Breast epithelium (tissue), 3 donors: ENCODE data around the gene FAM168A.

Experiments used
- POLR2A ChIP-seq: fragments of 450-650 bp; IDR thresholded peaks from one replicate; pipeline ENCODE4 v1.6.1; 2016; ENCODE audit warnings: antibody characterized with exemption, mild to moderate bottlenecking, moderate library complexity
- POLR2AphosphoS5 ChIP-seq, 3 donors: sonication (generic); formaldehyde crosslinking; IDR thresholded peaks; one replicate each; pipeline ENCODE4 v1.6.1; 2017; ENCODE audit warnings: antibody characterized with exemption in 3 of 3

DNA sequence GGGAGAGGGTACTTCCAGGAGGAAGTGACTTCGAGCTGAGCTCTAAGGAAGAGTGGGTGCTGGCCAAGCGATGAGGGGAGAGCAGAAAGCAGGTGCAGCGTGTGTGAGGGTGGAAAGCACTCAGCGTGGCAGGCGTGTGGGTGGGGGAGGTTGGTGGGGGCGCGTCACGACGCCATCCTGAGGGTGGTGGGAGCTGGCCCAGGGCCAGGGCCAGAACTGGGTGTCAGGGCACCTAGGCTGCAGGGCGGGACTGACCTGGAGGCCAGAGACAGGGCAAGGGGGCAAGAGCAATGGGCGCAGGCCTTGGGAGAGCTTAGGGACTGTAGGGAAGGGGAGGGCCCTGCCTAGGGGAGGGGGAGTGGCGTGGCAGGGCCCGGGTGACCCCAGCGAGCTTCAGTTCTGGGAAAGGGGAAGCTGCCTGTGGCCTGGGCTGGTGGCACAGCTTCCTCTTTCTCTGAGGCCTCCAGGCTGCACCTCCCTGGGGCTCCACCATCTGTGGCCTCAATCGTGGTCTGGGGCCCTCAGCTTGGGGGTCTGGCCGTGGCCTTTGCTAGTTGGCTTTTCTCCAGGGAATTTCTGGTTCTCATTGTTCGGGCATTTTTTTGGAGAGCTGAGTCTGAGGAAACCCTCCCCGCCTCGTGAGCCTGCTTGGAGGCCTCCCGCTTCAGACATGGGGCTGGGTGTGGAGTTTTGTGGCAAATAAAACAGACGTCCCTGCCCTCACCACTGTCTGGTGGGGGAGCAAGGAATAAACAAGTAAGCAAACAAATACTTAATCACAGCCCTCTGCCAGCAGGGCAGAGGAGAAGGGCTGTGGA is 212.8 kb downstream of the FAM168A start:
- TF ChIP-seq POLR2AphosphoS5 (IDR thresholded peaks at IDR 0.05): no peak
- no peak for TF ChIP-seq POLR2A
